GM21529 (cell line): ENCODE data around the gene SSBP2.
"Not testable (repeated sequence)": the region's sequence is repeated elsewhere in the genome, so short reads cannot be mapped to it uniquely, and the experiment has no call there.

ENCODE experiments used
- ATAC-seq: cut with Tn5 transposase; IDR thresholded peaks from one replicate; pipeline ENCODE4 v1.9.1; 2021; ENCODE audit not compliant: unreplicated experiment

Gene SSBP2

GRCh38 chr5:81739291-81739690, 11.6 kb downstream of the SSBP2 start:
- ATAC-seq, result no peak

- ATAC-seq, result no peak
Observed at GRCh38 chr5:81729276-81729675, 21.6 kb downstream of the SSBP2 start.

- no peak for ATAC-seq
Observed at GRCh38 chr5:81728301-81728700, 22.6 kb downstream of the SSBP2 start.

GRCh38 chr5:81726297-81726696, 24.6 kb downstream of the SSBP2 start:
- no peak for ATAC-seq

- no peak for ATAC-seq
Observed at GRCh38 chr5:81724571-81724970, 26.3 kb downstream of the SSBP2 start.

GRCh38 chr5:81724108-81724507, 26.8 kb downstream of the SSBP2 start:
- no peak for ATAC-seq

- ATAC-seq, result no peak
Observed at GRCh38 chr5:81721049-81721448, 29.8 kb downstream of the SSBP2 start.

- no peak for ATAC-seq
Observed at GRCh38 chr5:81719743-81720345, 31.1 kb downstream of the SSBP2 start.

- ATAC-seq, result no peak
Observed at GRCh38 chr5:81718300-81718699, 32.6 kb downstream of the SSBP2 start.

GRCh38 chr5:81717860-81718259, 33.0 kb downstream of the SSBP2 start:
- ATAC-seq, result no peak

GRCh38 chr5:81717226-81717625, 33.7 kb downstream of the SSBP2 start:
- no peak for ATAC-seq

GRCh38 chr5:81714076-81714475, 36.8 kb downstream of the SSBP2 start:
- ATAC-seq, result not testable (repeated sequence)

- no peak for ATAC-seq
Observed at GRCh38 chr5:81708889-81709288, 42.0 kb downstream of the SSBP2 start.

GRCh38 chr5:81703840-81704239, 47.1 kb downstream of the SSBP2 start:
- ATAC-seq, result no peak

- no peak for ATAC-seq
Observed at GRCh38 chr5:81700166-81700565, 50.7 kb downstream of the SSBP2 start.

GRCh38 chr5:81698813-81699212, 52.1 kb downstream of the SSBP2 start:
- ATAC-seq, result no peak

- ATAC-seq, result no peak
Observed at GRCh38 chr5:81696418-81697397, 54.2 kb downstream of the SSBP2 start.

GRCh38 chr5:81694726-81695125, 56.2 kb downstream of the SSBP2 start:
- no peak for ATAC-seq

GRCh38 chr5:81688215-81688614, 62.7 kb downstream of the SSBP2 start:
- no peak for ATAC-seq

GRCh38 chr5:81687292-81687691, 63.6 kb downstream of the SSBP2 start:
- ATAC-seq, result no peak

- ATAC-seq, result no peak
Observed at GRCh38 chr5:81685471-81685870, 65.4 kb downstream of the SSBP2 start.

- no peak for ATAC-seq
Observed at GRCh38 chr5:81679885-81680284, 71.0 kb downstream of the SSBP2 start.
